ENCODE data around the gene FBXL19. TPM values are rescaled to one million over a fixed set of nuclear protein-coding genes. Genes with fewer than 3 reads are reported as not detected.
A peak's percentile ranks its signal among the peaks of the same experiment; 100 is the strongest.

Gene FBXL19
- polyA plus RNA-seq, 2 of the 4 experiments (the other 2 are of a cell fraction) = 5.6 to 21.5 TPM

- H3K4me3 ChIP-seq = no peak overlapping the region
- H3K9me3 ChIP-seq = no peaks in the 10 kb centered on the region
- peak overlapping the region; percentile 89 for H3K4me2 ChIP-seq
- peak overlapping the region; percentile 84 to 88; a peak in 4 of 6 replicates for H3K27ac ChIP-seq
- TF ChIP-seq HEYL (CRISPR knock-in tag; IDR thresholded peaks at IDR 0.05) (no peak), JUNB (IDR thresholded peaks at IDR 0.05) (no peak), RFX5 (IDR thresholded peaks at IDR 0.05) (no peak), POLR2A (IDR thresholded peaks at IDR 0.05; ENCODE audit: low read length) (no peak), TFCP2L1 (CRISPR knock-in tag; IDR thresholded peaks at IDR 0.05) (no peak), NR3C1 (IDR thresholded peaks at IDR 0.05) (no peak), HMGXB4 (CRISPR knock-in tag; IDR thresholded peaks at IDR 0.05; ENCODE audit: borderline replicate concordance) (no peak), HOXB13 (CRISPR knock-in tag; IDR thresholded peaks at IDR 0.05; ENCODE audit: low read depth) (no peak), RCOR1 (IDR thresholded peaks at IDR 0.05; ENCODE audit: low read depth, low read length) (no peak), NPAS2 (CRISPR knock-in tag; IDR thresholded peaks at IDR 0.05; ENCODE audit: borderline replicate concordance) (no peak), RARB (CRISPR knock-in tag; IDR thresholded peaks at IDR 0.05) (no peak), RAD21 (conservative IDR thresholded peaks at IDR 0.05 in 1 of 2, IDR thresholded peaks at IDR 0.05 in 1 of 2) (no peak)
- ATAC-seq (no peak), DNase-seq (ENCODE audit: low read depth in 1 of 2, low spot score in 1 of 2) (no peak), FAIRE-seq (no peak)
- 89% methylated on average over 19 of the region's 29 CpGs for WGBS (ENCODE audit: missing lambda C conversion rate)
- peaks cover 18% of the 10 kb centered on the region for H3K4me1 ChIP-seq
- ChIA-PET CTCF (interaction anchor here (0.7 to 7.8 kb wide), 43 partner anchors 8 to 471 kb away, joined by 3 to 97 read pairs (median 12); partner anchors contain the start of genes STX4, VKORC1, ZNF646 and ZNF668), POLR2A (interaction anchor here (0.5 to 2.0 kb wide), 8 partner anchors 11 to 463 kb away, joined by 3 to 11 read pairs (median 6); partner anchors contain the start of genes ZNF646 and ZNF668)
Observed at GRCh38 chr16:30986129-30986991, 63.0 kb downstream of the FBXL19 start.

GRCh38 chr16:30987581-30988190 is 64.3 kb downstream of the FBXL19 start:
- FAIRE-seq (no peak), DNase-seq (ENCODE audit: low read depth in 1 of 2, low spot score in 1 of 2) (no peak), ATAC-seq (no peak)
- CTCF ChIA-PET = interaction anchor here (0.7 to 7.8 kb wide), 3 partner anchors 9 to 156 kb away, joined by 3 to 78 read pairs (median 3); no protein-coding TSS in a partner anchor
- H3K27ac ChIP-seq = no peak overlapping the region
- no peak overlapping the region for H3K4me3 ChIP-seq
- POLR2A ChIA-PET = interaction anchor here (1.7 kb wide), 1 partner anchor 9 kb away, joined by 6 read pairs; no protein-coding TSS in a partner anchor
- no peak overlapping the region for H3K4me2 ChIP-seq
- H3K4me1 ChIP-seq = peaks cover 18% of the 10 kb centered on the region
- no peak for TF ChIP-seq MAFK (IDR thresholded peaks at IDR 0.05; ENCODE audit: partially characterized antibody)
- TF ChIP-seq HMGXB4 (CRISPR knock-in tag; IDR thresholded peaks at IDR 0.05; ENCODE audit: borderline replicate concordance) = no peak
- no peak for TF ChIP-seq CBX8 (IDR thresholded peaks at IDR 0.05)
- TF ChIP-seq MYC (IDR thresholded peaks at IDR 0.05; ENCODE audit: borderline replicate concordance, low read length) = no peak
- no peak for TF ChIP-seq CTCF (IDR thresholded peaks at IDR 0.05)
- TF ChIP-seq RAD21 (conservative IDR thresholded peaks at IDR 0.05 in 1 of 2, IDR thresholded peaks at IDR 0.05 in 1 of 2) = no peak
- no peak for TF ChIP-seq TP53 (CRISPR knock-in tag; IDR thresholded peaks at IDR 0.05)
- TF ChIP-seq POLR2A (IDR thresholded peaks at IDR 0.05; ENCODE audit: low read length) = no peak
- TF ChIP-seq PBX3 (IDR thresholded peaks at IDR 0.05) = no peak
- TF ChIP-seq EHF (CRISPR knock-in tag; IDR thresholded peaks at IDR 0.05) = no peak
- TF ChIP-seq RFX5 (IDR thresholded peaks at IDR 0.05) = no peak
- no peak for TF ChIP-seq HES2 (IDR thresholded peaks at IDR 0.05)
- TF ChIP-seq NPAS2 (CRISPR knock-in tag; IDR thresholded peaks at IDR 0.05; ENCODE audit: borderline replicate concordance) = no peak
- TF ChIP-seq NR3C1 (IDR thresholded peaks at IDR 0.05) = no peak
- TF ChIP-seq FOSB (CRISPR knock-in tag; IDR thresholded peaks at IDR 0.05) = no peak
- TF ChIP-seq PHF8 (IDR thresholded peaks at IDR 0.05; ENCODE audit: borderline replicate concordance, low read depth) = no peak
- TF ChIP-seq ATOH8 (CRISPR knock-in tag; IDR thresholded peaks at IDR 0.05; ENCODE audit: low read depth) = no peak
- no peak for TF ChIP-seq BHLHE40 (IDR thresholded peaks at IDR 0.05; ENCODE audit: low read depth, low read length)
- TF ChIP-seq CEBPB (IDR thresholded peaks at IDR 0.05) = no peak
- no peaks in the 10 kb centered on the region for H3K9me3 ChIP-seq
- 91% methylated on average over 26 of the region's 30 CpGs for WGBS (ENCODE audit: missing lambda C conversion rate)

Measured in A549 (cell line).